IMR-90 (cell line): ENCODE data around the gene PHC2. TPM values are rescaled to one million over a fixed set of nuclear protein-coding genes. Genes with fewer than 3 reads are reported as not detected.

Experiments used
- ATAC-seq: fragments of 200-7000 bp; cut with Tn5 transposase; 2 replicates; pipeline ENCODE4 v1.9.1; 2020; ENCODE audit warnings: low read depth, mild to moderate bottlenecking, moderate library complexity
- BruUV-seq: library from RNA; stranded (reverse); fragments of 400-500 nt; replicated peaks from 2 replicates; lab custom pipeline; 2021; lab: Mats Ljungman, UMichigan
- CTCF ChIA-PET: fragments of 300-600 bp; formaldehyde crosslinking; extraction: SDS; loops from one replicate; lab custom pipeline; 2021; ENCODE audit warnings: antibody characterized with exemption; lab: Yijun Ruan, JAX
- POLR2A ChIA-PET: fragments of 300-600 bp; sonication (Branson Sonifier 250); formaldehyde crosslinking; loops from one replicate; lab custom pipeline; 2022; ENCODE audit warnings: antibody characterized with exemption; ENCODE audit not compliant: unreplicated experiment; lab: Charles Lee
- DNase-seq: peaks from one replicate; pipeline ENCODE4 v3.0.0; 2013
- H2AFZ ChIP-seq: replicated peaks from 2 replicates; pipeline ENCODE3; 2013; ENCODE audit warnings: low read length, mild to moderate bottlenecking; ENCODE audit not compliant: poor library complexity
- H2AK5ac ChIP-seq: 2 replicates; pipeline ENCODE4 v1.6.1; 2013; ENCODE audit warnings: low read depth, low read length, inconsistent platforms
- H2AK9ac ChIP-seq: replicated peaks from 2 replicates; pipeline ENCODE3; 2013; ENCODE audit warnings: mild to moderate bottlenecking, low read depth, low read length, moderate library complexity; ENCODE audit not compliant: poor library complexity
- H2BK120ac ChIP-seq: 2 replicates; pipeline ENCODE4 v1.6.1; 2013; ENCODE audit warnings: low read depth, low read length, inconsistent platforms
- H2BK15ac ChIP-seq: 3 replicates; pipeline ENCODE4 v1.6.1; 2013; ENCODE audit warnings: low read depth, low read length, inconsistent platforms
- H2BK20ac ChIP-seq: 2 replicates; pipeline ENCODE4 v1.6.1; 2013; ENCODE audit warnings: low read depth, mild to moderate bottlenecking, inconsistent platforms, low read length, moderate library complexity
- H2BK5ac ChIP-seq: 2 replicates; pipeline ENCODE4 v1.6.1; 2013; ENCODE audit warnings: mild to moderate bottlenecking, low read depth, low read length, inconsistent platforms; ENCODE audit not compliant: poor library complexity, severe bottlenecking
- H3K14ac ChIP-seq: replicated peaks from 2 replicates; pipeline ENCODE4 v1.6.1; 2013; ENCODE audit warnings: low read depth, low read length, inconsistent platforms
- H3K18ac ChIP-seq: 2 replicates; pipeline ENCODE4 v1.6.1; 2013; ENCODE audit warnings: low read depth, low read length, control low read depth
- H3K23ac ChIP-seq: 2 replicates; pipeline ENCODE4 v1.6.1; 2013; ENCODE audit warnings: low read depth, low read length, inconsistent platforms
- H3K27ac ChIP-seq: 2 replicates; pipeline ENCODE4 v1.5.1; 2013; ENCODE audit warnings: mild to moderate bottlenecking, control low read depth, low read length; ENCODE audit not compliant: insufficient read depth
- H3K27me3 ChIP-seq: 2 replicates; pipeline ENCODE4 v1.6.1; 2013; ENCODE audit warnings: low read length; ENCODE audit not compliant: control insufficient read depth, insufficient read depth
- H3K36me3 ChIP-seq: 2 replicates; pipeline ENCODE4 v1.6.1; 2013; ENCODE audit warnings: low read length, mixed read lengths; ENCODE audit not compliant: control insufficient read depth, insufficient read depth
- H3K4ac ChIP-seq: 2 replicates; pipeline ENCODE4 v1.6.1; 2013; ENCODE audit warnings: low read depth, low read length, inconsistent platforms
- H3K4me1 ChIP-seq: 2 replicates; pipeline ENCODE4 v1.6.1; 2013; ENCODE audit warnings: low read length, mixed read lengths; ENCODE audit not compliant: control insufficient read depth, insufficient read depth
- H3K4me2 ChIP-seq: 2 replicates; pipeline ENCODE4 v1.6.1; 2013; ENCODE audit warnings: low read depth, mild to moderate bottlenecking, control low read depth, low read length, moderate library complexity
- H3K4me3 ChIP-seq: 2 replicates; pipeline ENCODE4 v1.5.1; 2013; ENCODE audit warnings: low read depth, mild to moderate bottlenecking, control low read depth, low read length, moderate library complexity; ENCODE audit not compliant: insufficient read depth
- H3K56ac ChIP-seq: 2 replicates; pipeline ENCODE4 v1.6.1; 2013; ENCODE audit warnings: low read length, inconsistent platforms; ENCODE audit not compliant: insufficient read depth; ENCODE audit errors: extremely low read depth
- H3K79me1 ChIP-seq, 2 experiments: 2 replicates each; pipeline ENCODE4 v1.6.1; 2013; ENCODE audit warnings: low read length in 2 of 2, inconsistent platforms in 1 of 2, low read depth in 1 of 2
- H3K9ac ChIP-seq: 2 replicates; pipeline ENCODE4 v1.6.1; 2013; ENCODE audit warnings: low read depth, low read length, control low read depth
- H3K9me1 ChIP-seq: 2 replicates; pipeline ENCODE4 v1.6.1; 2013; ENCODE audit warnings: low read length, inconsistent platforms; ENCODE audit not compliant: insufficient read depth
- H3K9me3 ChIP-seq: 2 replicates; pipeline ENCODE4 v1.6.1; 2013; ENCODE audit warnings: low read length; ENCODE audit not compliant: control insufficient read depth, insufficient read depth
- H4K20me1 ChIP-seq: 2 replicates; pipeline ENCODE4 v1.6.1; 2013; ENCODE audit warnings: low read length, inconsistent platforms; ENCODE audit not compliant: insufficient read depth
- H4K5ac ChIP-seq: 2 replicates; pipeline ENCODE4 v1.6.1; 2013; ENCODE audit warnings: mild to moderate bottlenecking, low read depth, low read length, control low read depth
- H4K8ac ChIP-seq, 2 experiments: 2 replicates each; pipeline ENCODE4 v1.6.1; 2013; ENCODE audit warnings: low read depth in 2 of 2, low read length in 2 of 2, control low read depth in 1 of 2, inconsistent platforms in 1 of 2
- H4K91ac ChIP-seq: 2 replicates; pipeline ENCODE4 v1.6.1; 2013; ENCODE audit warnings: low read depth, low read length, inconsistent platforms; ENCODE audit not compliant: insufficient read depth
- CEBPB ChIP-seq: IDR thresholded peaks from 2 replicates; pipeline ENCODE4 v1.6.1; 2012; ENCODE audit warnings: low read depth, low read length, improper control_type of control experiment
- WGBS, 2 experiments: methylation state at CpG; one replicate each; pipeline versions ENCODE4 v1.1.5 to v1.1.7; 2013; ENCODE audit warnings: missing lambda C conversion rate in 2 of 2; ENCODE audit not compliant: insufficient read length in 1 of 2; ENCODE audit errors: extremely low coverage in 2 of 2; 5-methylcytosine and 5-hydroxymethylcytosine counted together
- dilution Hi-C: fragments of 300-500 bp; cut with HindIII; formaldehyde crosslinking; loops from one replicate; pipeline ENCODE4 v1.14.3; 2018; ENCODE audit warnings: low sequenced_read_pairs; ENCODE audit not compliant: unreplicated experiment
- in situ Hi-C: fragments of 300-500 bp; cut with MboI; formaldehyde crosslinking; loops from 3 replicates; pipeline ENCODE4 v1.14.3; 2019; ENCODE audit warnings: low sequenced_read_pairs, inconsistent platforms, mixed read lengths
- intact Hi-C: fragments of 100-400 bp; cut with micrococcal nuclease; formaldehyde crosslinking; loops from 2 replicates; pipeline ENCODE4 v1.10.0; 2022
- polyA plus RNA-seq, 3 experiments: library from polyadenylated mRNA; depleted of rRNA; stranded (reverse); fragments of >200 nt; gene quantifications; 2 replicates each; pipeline ENCODE4 v1.2.3, GENCODE V29; 2012; ENCODE audit warnings: low replicate concordance in 1 of 3
- total RNA-seq: library from RNA; depleted of rRNA; stranded (reverse); fragments of >200 nt; gene quantifications from 2 replicates; pipeline ENCODE4 v1.2.3, GENCODE V29; 2012

Gene PHC2
- total and polyA plus RNA-seq, 2 of the 4 experiments (the other 2 are of a cell fraction): 46.4 to 98.1 TPM

DNA sequence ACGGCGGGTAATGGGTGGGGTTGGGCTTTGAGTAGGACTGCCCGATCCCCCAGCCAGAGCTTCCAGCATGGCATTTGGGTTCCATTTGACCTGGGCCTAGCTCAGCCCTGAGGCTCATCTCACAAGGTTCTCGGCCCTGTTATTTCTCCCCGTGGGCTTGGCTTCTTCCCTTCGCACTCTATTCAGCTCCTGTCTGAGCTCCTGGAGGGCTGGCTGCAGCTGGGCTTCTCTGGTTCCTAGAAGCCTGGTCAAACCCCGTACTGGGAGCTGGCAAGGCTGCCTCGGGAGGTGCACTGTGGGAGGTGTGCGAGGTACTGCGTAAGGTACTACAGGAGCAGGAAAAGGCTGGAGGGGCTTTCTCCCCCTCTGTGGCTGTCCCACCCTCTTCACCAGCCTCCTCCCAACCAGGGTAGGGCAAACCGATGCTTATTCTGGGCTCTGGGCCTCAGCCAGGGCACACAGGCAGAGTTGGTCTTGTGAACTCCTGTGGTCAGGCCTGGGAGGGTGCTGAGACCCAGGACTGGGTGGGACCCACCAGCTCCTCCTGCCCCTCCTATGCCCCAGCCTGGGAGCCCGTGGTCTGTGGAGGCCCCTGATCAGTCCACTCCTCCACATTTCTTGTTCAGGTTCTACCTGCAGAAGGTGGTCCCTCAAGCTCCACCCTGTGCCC, 110.8 kb downstream of the PHC2 start:
- Histone ChIP-seq H2AK9ac (no peak overlapping the region), H4K5ac (no peak overlapping the region), H3K9me3 (no peaks in the 10 kb centered on the region), H3K4ac (no peak overlapping the region), H2AK5ac (no peak overlapping the region), H2AFZ (no peak overlapping the region), H3K14ac (no peak overlapping the region), H4K20me1 (peaks cover 34% of the 10 kb centered on the region), H4K8ac (no peak overlapping the region), H2BK120ac (no peak overlapping the region), H3K56ac (no peak overlapping the region), H4K91ac (no peak overlapping the region), H3K4me3 (no peak overlapping the region), H3K23ac (no peak overlapping the region), H3K18ac (no peak overlapping the region), H3K27me3 (no peaks in the 10 kb centered on the region), H3K36me3 (peaks cover 33% of the 10 kb centered on the region), H3K9ac (no peak overlapping the region), H2BK15ac (no peak overlapping the region), H3K79me1 (peaks cover 6 to 21% of the 10 kb centered on the region in 2 experiments; a peak in 3 of 4 replicates), H2BK20ac (no peak overlapping the region), H2BK5ac (no peak overlapping the region), H3K4me2 (no peak overlapping the region), H3K4me1 (peaks cover 9% of the 10 kb centered on the region), H3K9me1 (peaks cover 16% of the 10 kb centered on the region; the same call in 1 of the 2 replicates), H3K27ac (no peak overlapping the region)
- in situ Hi-C loops: no loop called here
- ChIA-PET CTCF (interaction anchor here (1.1 kb wide), 2 partner anchors 24 to 138 kb away, joined by 3 to 4 read pairs; no protein-coding TSS in a partner anchor), POLR2A (interaction anchor here (0.6 kb wide), 1 partner anchor 15 kb away, joined by 4 read pairs; no protein-coding TSS in a partner anchor)
- DNase-seq (no peak), ATAC-seq (peak; percentile 8; the same call in 1 of the 2 replicates)
- 88% methylated on average over 1 of the region's 12 CpGs; no CpG with 5 or more reads in 1 of the 2 experiments for WGBS, 2 experiments
- no TSS peak for BruUV-seq
- dilution Hi-C loops: no loop called here
- intact Hi-C loops: no loop called here
- no peak for TF ChIP-seq CEBPB
